SK-N-SH treated with all-trans-retinoic acid at 6 μM for 48 hours (cell line): Measurements from ENCODE around the gene LAMP5.

Experiments
- ATAC-seq: fragments of 200-7000 bp; cut with Tn5 transposase; 3 replicates; pipeline ENCODE4 v1.9.1; 2020; ENCODE audit warnings: mild to moderate bottlenecking, moderate library complexity
- ARNTL ChIP-seq: fragments of 450-650 bp; formaldehyde crosslinking; IDR thresholded peaks from 2 replicates; pipeline ENCODE4 v1.5.0; 2020; ENCODE audit warnings: low read depth, mild to moderate bottlenecking, moderate library complexity, borderline replicate concordance
- BACH2 ChIP-seq: fragments of 250-450 bp; sonication (Bioruptor Pico); IDR thresholded peaks from 2 replicates; pipeline ENCODE4 v1.9.0; 2021; ENCODE audit warnings: mild to moderate bottlenecking, borderline replicate concordance
- CREB5 ChIP-seq: fragments of 250-450 bp; sonication (Bioruptor Pico); IDR thresholded peaks from 2 replicates; pipeline ENCODE4 v1.5.1; 2020; ENCODE audit warnings: low read depth, mild to moderate bottlenecking, moderate library complexity
- CSDC2 ChIP-seq: fragments of 250-450 bp; sonication (Bioruptor Pico); IDR thresholded peaks from 2 replicates; pipeline ENCODE4 v1.5.0; 2020; ENCODE audit warnings: mild to moderate bottlenecking, moderate library complexity
- CSRNP3 ChIP-seq: fragments of 250-450 bp; sonication (Bioruptor Pico); IDR thresholded peaks from 2 replicates; pipeline ENCODE4 v1.5.1; 2021; ENCODE audit warnings: mild to moderate bottlenecking, moderate library complexity
- GLIS3 ChIP-seq: fragments of 250-450 bp; sonication (Bioruptor Pico); IDR thresholded peaks from 2 replicates; pipeline ENCODE4 v1.5.0; 2020; ENCODE audit warnings: mild to moderate bottlenecking, moderate library complexity
- OSR1 ChIP-seq: fragments of 250-450 bp; sonication (Bioruptor Pico); IDR thresholded peaks from 2 replicates; pipeline ENCODE4 v1.8.0; 2022; ENCODE audit warnings: moderate library complexity, mild to moderate bottlenecking, inconsistent platforms
- PATZ1 ChIP-seq: fragments of 250-450 bp; sonication (Bioruptor Pico); IDR thresholded peaks from 2 replicates; pipeline ENCODE4 v1.8.0; 2020; ENCODE audit warnings: mild to moderate bottlenecking, moderate library complexity, borderline replicate concordance
- PPARA ChIP-seq: fragments of 250-450 bp; sonication (Bioruptor Pico); IDR thresholded peaks from 2 replicates; pipeline ENCODE4 v1.5.0; 2020; ENCODE audit warnings: mild to moderate bottlenecking, borderline replicate concordance
- RARB ChIP-seq: fragments of 250-450 bp; sonication (Bioruptor Pico); IDR thresholded peaks from 2 replicates; pipeline ENCODE4 v1.8.0; 2021; ENCODE audit warnings: mild to moderate bottlenecking, moderate library complexity
- SNAI2 ChIP-seq: fragments of 250-450 bp; sonication (Bioruptor Pico); IDR thresholded peaks from 2 replicates; pipeline ENCODE4 v1.5.0; 2020; ENCODE audit warnings: mild to moderate bottlenecking, moderate library complexity
- TCF4 ChIP-seq: fragments of 250-450 bp; sonication (Bioruptor Pico); IDR thresholded peaks from 2 replicates; pipeline ENCODE4 v1.8.0; 2021; ENCODE audit warnings: mild to moderate bottlenecking, moderate library complexity, borderline replicate concordance
- TOX ChIP-seq: fragments of 250-450 bp; sonication (Bioruptor Pico); IDR thresholded peaks from 2 replicates; pipeline ENCODE4 v1.8.0; 2021; ENCODE audit warnings: mild to moderate bottlenecking, moderate library complexity, borderline replicate concordance
- ZC3H10 ChIP-seq: fragments of 250-450 bp; sonication (Bioruptor Pico); IDR thresholded peaks from 2 replicates; pipeline ENCODE4 v1.5.1; 2021; ENCODE audit warnings: mild to moderate bottlenecking, moderate library complexity
- ZFP30 ChIP-seq: fragments of 450-650 bp; formaldehyde crosslinking; IDR thresholded peaks from 2 replicates; pipeline ENCODE4 v1.5.0; 2022; ENCODE audit warnings: mild to moderate bottlenecking, moderate library complexity
- ZNF565 ChIP-seq: fragments of 450-650 bp; formaldehyde crosslinking; conservative IDR thresholded peaks from 2 replicates; pipeline ENCODE4 v1.5.0; 2020; ENCODE audit warnings: low read depth, mild to moderate bottlenecking, moderate library complexity
- ZNF70 ChIP-seq: fragments of 450-650 bp; formaldehyde crosslinking; IDR thresholded peaks from 2 replicates; pipeline ENCODE4 v1.5.0; 2020; ENCODE audit warnings: mild to moderate bottlenecking, moderate library complexity
- ZNF8 ChIP-seq: fragments of 450-650 bp; formaldehyde crosslinking; IDR thresholded peaks from 2 replicates; pipeline ENCODE4 v1.5.0; 2020; ENCODE audit warnings: mild to moderate bottlenecking, moderate library complexity

The LAMP5 gene

GRCh38 chr20:9508696-9509178, 5.7 kb upstream of the LAMP5 start:
- ATAC-seq: no peak
- TF ChIP-seq SNAI2 (no peak), PATZ1 (CRISPR knock-in tag) (no peak), ZNF8 (CRISPR knock-in tag) (no peak), GLIS3 (no peak)
- TF ChIP-seq, all 23 proteins: peak for 0

- ATAC-seq: no peak
- TF ChIP-seq ZNF70 (CRISPR knock-in tag) (no peak), TOX (no peak), CSRNP3 (no peak), ZNF565 (CRISPR knock-in tag) (no peak), CREB5 (CRISPR knock-in tag) (no peak), RARB (CRISPR knock-in tag) (no peak)
Measured at GRCh38 chr20:9509246-9509645, 5.1 kb upstream of the LAMP5 start.

DNA sequence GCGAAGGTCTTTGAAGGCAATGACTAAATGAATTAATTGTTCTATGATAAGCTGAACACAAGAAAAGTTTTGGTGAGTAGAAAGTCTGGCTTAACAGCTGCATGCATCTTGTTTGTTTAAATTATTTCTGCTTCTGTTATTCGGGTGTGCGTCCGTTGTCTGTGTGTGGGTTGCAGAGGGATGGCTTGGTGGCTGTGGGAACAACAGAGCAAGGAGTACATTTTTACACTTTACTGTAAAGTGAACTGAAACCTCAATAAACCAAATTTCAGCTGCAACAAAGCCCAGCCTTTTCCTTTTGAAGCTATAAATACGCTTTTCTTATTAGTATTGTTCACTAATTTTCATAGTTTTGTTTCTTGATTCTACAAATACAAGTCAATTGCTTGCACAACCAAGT, 3.5 kb upstream of the LAMP5 start:
- no peak for ATAC-seq
- TF ChIP-seq ZNF8 (CRISPR knock-in tag) (no peak), PPARA (CRISPR knock-in tag) (no peak), SNAI2 (no peak), ZC3H10 (CRISPR knock-in tag) (no peak), TOX (no peak), BACH2 (CRISPR knock-in tag) (no peak), TCF4 (no peak), ARNTL (CRISPR knock-in tag) (no peak), ZFP30 (CRISPR knock-in tag) (no peak), OSR1 (CRISPR knock-in tag) (no peak), CREB5 (CRISPR knock-in tag) (no peak)

GRCh38 chr20:9514072-9514460, 324 bp upstream of the LAMP5 start:
- no peak for TF ChIP-seq PATZ1 (CRISPR knock-in tag)
- TF ChIP-seq, all 23 proteins: peak for 0
- peak; percentile 5; the same call in 2 of the 3 replicates for ATAC-seq

DNA sequence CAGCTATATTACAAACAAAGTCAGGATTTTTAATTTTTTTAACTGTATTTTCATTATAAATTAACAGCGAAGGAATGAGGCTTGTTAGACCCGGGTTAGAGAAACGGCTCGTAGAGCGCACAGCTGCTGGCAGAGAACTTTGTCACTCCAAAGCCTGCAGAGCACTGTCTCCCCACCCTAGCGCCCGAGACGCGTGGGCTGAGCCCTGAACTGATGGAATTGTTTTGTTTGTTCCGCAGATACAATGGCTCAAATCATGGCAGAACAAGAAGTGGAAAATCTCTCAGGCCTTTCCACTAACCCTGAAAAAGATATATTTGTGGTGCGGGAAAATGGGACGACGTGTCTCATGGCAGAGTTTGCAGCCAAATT, 810 bp downstream of the LAMP5 start:
- ATAC-seq: peak; percentile 62
- TF ChIP-seq CSDC2 (CRISPR knock-in tag): no peak
- no peak for TF ChIP-seq PATZ1 (CRISPR knock-in tag)
- no peak for TF ChIP-seq TCF4
- TF ChIP-seq GLIS3: no peak
- no peak for TF ChIP-seq BACH2 (CRISPR knock-in tag)
